ENCODE measurements around the gene ZHX3. TPM values are rescaled to one million over a fixed set of nuclear protein-coding genes. Genes with fewer than 3 reads are reported as not detected.

ZHX3 gene
- total RNA-seq, 1 donor from 2014 or later = 13.9 TPM

DNA sequence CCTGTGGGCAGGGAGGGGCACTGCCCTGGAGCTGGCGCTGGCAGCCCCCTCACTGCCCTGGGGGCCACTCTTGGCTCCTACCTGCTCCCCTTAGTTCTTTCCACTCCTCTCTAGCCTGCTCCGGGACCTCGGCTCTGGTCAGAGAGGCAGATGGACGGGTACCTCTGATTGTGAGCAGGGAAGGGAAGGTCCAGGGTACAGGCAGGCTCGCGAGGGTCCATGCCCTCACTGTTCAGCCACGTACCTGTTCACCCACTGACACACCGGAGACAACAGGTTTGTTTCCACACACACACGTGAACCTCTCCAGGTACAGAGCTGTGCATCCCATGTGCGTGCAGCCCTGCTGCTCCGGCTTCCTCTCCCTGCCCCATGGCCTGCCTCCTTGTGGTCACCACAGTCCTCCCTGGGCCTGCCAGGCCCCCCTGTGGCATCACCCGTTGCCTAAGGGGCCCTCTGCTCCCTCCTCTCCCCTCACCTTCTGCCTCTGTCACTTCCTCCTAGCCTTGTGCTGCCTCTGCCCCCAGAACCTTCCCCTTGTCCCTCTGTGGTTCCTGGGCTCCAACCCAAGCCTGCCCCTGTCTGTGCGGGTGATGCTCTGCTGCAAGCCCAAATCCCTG lies 46.8 kb upstream of the ZHX3 start:
- Mint-ChIP-seq H3K4me3 (no peak overlapping the region), H3K4me1 (peaks cover 10% of the 10 kb centered on the region), H3K9me3 (no peaks in the 10 kb centered on the region), H3K27me3 (ENCODE audit: low read depth) (peaks cover 37% of the 10 kb centered on the region), H3K36me3 (no peaks in the 10 kb centered on the region), H3K27ac (no peak overlapping the region)
- TF ChIP-seq, protein P1, sequence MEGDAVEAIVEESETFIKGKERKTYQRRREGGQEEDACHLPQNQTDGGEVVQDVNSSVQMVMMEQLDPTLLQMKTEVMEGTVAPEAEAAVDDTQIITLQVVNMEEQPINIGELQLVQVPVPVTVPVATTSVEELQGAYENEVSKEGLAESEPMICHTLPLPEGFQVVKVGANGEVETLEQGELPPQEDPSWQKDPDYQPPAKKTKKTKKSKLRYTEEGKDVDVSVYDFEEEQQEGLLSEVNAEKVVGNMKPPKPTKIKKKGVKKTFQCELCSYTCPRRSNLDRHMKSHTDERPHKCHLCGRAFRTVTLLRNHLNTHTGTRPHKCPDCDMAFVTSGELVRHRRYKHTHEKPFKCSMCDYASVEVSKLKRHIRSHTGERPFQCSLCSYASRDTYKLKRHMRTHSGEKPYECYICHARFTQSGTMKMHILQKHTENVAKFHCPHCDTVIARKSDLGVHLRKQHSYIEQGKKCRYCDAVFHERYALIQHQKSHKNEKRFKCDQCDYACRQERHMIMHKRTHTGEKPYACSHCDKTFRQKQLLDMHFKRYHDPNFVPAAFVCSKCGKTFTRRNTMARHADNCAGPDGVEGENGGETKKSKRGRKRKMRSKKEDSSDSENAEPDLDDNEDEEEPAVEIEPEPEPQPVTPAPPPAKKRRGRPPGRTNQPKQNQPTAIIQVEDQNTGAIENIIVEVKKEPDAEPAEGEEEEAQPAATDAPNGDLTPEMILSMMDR (IDR thresholded peaks at IDR 0.05; ENCODE audit: unreplicated experiment) = no peak
- no peak for DNase-seq (ENCODE audit: low spot score in 2 of 2, unreplicated experiment in 2 of 2)

DNA sequence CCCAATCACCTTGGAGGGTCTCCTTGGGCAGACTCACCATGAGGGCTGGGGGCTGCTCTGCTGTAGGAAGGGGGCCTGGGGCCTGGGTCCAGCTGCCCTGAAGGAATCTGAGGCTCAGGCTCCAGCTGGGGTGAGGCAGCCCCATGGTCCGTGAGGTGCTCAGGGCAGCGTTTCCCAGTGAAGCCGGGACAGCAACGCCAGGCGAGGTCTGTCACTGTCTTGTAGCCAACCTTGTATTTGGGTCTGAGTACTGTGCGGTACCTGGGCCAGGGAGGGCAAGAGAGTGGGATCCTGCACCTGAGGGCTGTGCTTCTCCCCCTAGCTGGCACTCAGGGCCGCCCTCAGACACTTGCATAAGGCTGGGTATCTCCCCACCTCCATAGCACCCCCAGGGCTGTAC lies 46.1 kb upstream of the ZHX3 start:
- no peaks in the 10 kb centered on the region for H3K9me3 Mint-ChIP-seq
- H3K27ac Mint-ChIP-seq = no peak overlapping the region
- TF ChIP-seq, protein P1 (IDR thresholded peaks at IDR 0.05; ENCODE audit: unreplicated experiment) = no peak
- H3K27me3 Mint-ChIP-seq (ENCODE audit: low read depth) = peaks cover 32% of the 10 kb centered on the region
- H3K4me3 Mint-ChIP-seq = no peak overlapping the region
- H3K4me1 Mint-ChIP-seq = peaks cover 10% of the 10 kb centered on the region
- DNase-seq (ENCODE audit: low spot score in 2 of 2, unreplicated experiment in 2 of 2) = no peak
- no peaks in the 10 kb centered on the region for H3K36me3 Mint-ChIP-seq

DNA sequence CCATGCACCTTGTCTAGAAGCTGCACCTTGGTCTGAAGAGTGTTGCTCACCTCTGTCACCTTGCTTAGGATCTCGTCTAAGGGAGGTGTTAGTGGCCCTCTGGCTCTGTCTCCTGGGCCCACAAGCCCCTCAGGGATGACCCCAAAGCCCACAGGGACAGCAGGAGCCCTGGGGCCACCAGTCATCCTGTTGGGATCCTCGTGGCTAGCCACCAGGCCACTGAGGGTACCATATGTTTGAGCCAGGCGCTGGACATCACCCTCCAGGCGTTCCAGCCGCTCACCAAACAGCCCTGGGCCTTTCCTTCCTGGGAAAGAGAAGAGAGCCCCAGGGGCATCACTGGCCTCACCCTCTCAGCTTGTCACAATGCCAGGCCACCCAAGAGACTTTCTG lies 45.2 kb upstream of the ZHX3 start:
- Mint-ChIP-seq H3K4me3 (no peak overlapping the region), H3K9me3 (no peaks in the 10 kb centered on the region), H3K27me3 (ENCODE audit: low read depth) (peaks cover 26% of the 10 kb centered on the region), H3K27ac (no peak overlapping the region), H3K4me1 (peaks cover 10% of the 10 kb centered on the region), H3K36me3 (no peaks in the 10 kb centered on the region)
- DNase-seq (ENCODE audit: low spot score in 2 of 2, unreplicated experiment in 2 of 2) = no peak
- TF ChIP-seq, protein P1 (IDR thresholded peaks at IDR 0.05; ENCODE audit: unreplicated experiment) = no peak

DNA sequence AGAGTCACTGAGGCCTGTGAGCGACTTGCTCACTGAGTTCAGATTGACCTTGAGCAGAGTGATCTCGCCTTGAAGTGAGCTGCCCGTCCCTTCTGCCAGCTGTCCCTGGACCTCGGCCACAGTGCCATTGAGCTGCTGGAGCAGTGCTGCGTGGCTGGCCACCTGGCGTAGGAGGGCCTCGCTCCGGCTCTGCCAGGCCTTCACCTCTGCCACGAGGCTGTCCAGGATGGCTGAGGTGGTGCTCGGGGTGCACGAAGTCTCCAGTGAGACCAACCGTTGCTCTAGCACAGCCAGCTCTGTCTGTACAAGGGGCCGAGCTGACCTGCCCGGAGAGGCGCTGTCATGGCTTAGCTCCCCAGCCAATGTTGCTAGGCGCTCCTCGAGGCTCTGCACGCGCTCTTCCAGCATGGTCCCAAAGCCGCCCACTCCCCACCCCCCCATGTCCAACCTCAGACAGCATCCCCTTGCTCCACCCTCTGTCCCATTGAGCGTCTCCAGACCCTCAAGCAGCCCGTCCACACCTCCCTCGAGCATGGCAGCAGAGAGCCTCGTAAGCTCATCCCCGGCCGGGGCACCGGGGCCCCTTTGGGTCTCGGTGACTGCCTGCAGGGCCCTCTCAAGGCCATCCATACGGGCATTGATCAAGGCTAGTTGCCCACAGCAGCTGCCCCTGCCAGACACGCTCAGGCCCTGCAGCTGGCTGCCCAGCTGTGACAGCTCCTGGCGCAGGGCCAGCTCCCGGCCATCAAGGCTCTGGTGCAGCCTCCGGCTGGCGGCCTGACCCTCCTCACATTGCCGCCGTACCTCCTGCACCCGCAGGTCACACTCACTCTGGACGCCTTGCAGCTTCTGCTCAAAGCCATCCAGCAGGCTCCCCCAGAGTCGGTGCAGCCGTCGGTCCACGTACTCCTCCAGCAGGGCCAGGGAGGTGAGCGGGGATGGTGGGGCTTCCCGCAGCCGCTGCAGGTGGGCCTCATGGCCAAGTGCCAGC lies 44.5 kb upstream of the ZHX3 start:
- DNase-seq (ENCODE audit: low spot score in 2 of 2, unreplicated experiment in 2 of 2) = no peak
- Mint-ChIP-seq H3K4me3 (no peak overlapping the region), H3K27ac (no peak overlapping the region), H3K9me3 (no peaks in the 10 kb centered on the region), H3K4me1 (peaks cover 4% of the 10 kb centered on the region), H3K36me3 (no peaks in the 10 kb centered on the region), H3K27me3 (ENCODE audit: low read depth) (peaks cover 20% of the 10 kb centered on the region)
- TF ChIP-seq, protein P1 (IDR thresholded peaks at IDR 0.05; ENCODE audit: unreplicated experiment) = no peak

DNA sequence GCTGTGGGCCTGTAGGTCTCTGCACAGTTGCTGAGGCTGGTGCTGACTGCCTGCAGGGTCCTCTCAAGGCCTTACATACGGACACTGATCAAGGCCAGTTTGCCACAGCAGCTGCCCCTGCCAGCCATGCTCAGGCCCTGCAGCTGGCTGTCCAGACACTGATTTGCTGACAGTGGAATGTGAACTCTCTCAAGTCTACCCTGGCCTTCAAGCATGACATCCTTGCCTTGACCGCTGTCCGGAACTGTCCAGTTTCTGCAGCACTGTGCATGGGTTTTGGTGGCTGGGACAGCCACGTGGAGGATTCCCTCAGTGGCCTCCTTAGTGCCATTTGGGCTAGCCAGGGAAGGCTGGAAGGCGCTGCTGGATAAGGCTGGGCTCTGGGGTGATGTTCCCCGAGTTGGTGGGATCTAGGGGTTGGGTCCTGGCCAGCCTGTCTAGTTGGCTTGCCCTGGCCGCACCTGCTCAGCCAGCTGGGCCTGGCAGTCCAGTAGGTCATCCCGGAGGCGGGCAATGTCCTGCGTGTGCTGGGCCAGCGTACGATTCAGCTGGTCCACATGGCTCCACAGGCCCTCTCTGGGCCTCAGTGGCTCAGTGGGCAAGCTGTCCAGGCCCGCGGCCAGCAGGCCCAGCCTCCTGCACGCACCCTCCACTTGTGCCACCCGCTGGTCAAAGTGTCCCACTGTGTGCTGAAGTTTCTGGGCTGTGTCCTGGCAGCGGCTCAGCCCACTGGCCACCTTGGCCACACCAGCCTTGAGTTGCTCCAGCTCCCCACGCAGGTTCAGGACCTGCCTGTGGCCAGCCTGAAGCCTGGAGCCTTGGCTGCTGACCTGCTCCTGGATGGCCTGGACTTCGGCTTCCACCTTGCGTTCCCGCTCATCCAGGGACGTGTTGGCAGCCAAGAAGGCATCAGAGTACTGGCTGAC lies 43.6 kb upstream of the ZHX3 start:
- no peaks in the 10 kb centered on the region for H3K36me3 Mint-ChIP-seq
- no peaks in the 10 kb centered on the region for H3K9me3 Mint-ChIP-seq

More for the DNA sequence above, 43.6 kb upstream of the ZHX3 start:
- Mint-ChIP-seq H3K27ac (no peak overlapping the region), H3K4me3 (no peak overlapping the region), H3K27me3 (ENCODE audit: low read depth) (peaks cover 18% of the 10 kb centered on the region), H3K4me1 (peaks cover 3% of the 10 kb centered on the region)
- TF ChIP-seq, protein P1 (IDR thresholded peaks at IDR 0.05; ENCODE audit: unreplicated experiment) = no peak
- DNase-seq (ENCODE audit: low spot score in 2 of 2, unreplicated experiment in 2 of 2) = no peak
